Measurements from ENCODE around the gene SIAH1.
A peak's percentile ranks its signal among the peaks of the same experiment; 100 is the strongest.
"Not testable (repeated sequence)": the region's sequence is repeated elsewhere in the genome, so short reads cannot be mapped to it uniquely, and the experiment has no call there.

Gene SIAH1

DNA sequence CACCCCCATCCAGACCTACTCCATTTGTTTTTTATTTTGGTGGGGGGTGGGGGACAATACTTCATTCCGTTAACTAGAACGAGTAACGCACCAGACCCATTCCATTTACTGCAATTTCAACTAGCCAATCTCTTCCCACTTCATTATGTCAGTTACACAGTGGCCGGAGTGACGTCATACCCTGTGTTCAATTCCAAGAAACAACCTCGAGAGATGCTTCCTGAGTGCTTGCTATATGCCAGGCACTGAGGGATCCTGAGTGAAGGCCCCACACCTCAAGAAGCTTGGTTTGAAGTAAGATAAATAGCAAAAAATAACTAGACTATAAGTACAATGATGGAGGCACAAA, 9.1 kb upstream of the SIAH1 start:
- intact Hi-C loops (cut with DNase I): no loop called here
- peak in 1 of 10 donors; percentile 15 for DNase-seq

DNA sequence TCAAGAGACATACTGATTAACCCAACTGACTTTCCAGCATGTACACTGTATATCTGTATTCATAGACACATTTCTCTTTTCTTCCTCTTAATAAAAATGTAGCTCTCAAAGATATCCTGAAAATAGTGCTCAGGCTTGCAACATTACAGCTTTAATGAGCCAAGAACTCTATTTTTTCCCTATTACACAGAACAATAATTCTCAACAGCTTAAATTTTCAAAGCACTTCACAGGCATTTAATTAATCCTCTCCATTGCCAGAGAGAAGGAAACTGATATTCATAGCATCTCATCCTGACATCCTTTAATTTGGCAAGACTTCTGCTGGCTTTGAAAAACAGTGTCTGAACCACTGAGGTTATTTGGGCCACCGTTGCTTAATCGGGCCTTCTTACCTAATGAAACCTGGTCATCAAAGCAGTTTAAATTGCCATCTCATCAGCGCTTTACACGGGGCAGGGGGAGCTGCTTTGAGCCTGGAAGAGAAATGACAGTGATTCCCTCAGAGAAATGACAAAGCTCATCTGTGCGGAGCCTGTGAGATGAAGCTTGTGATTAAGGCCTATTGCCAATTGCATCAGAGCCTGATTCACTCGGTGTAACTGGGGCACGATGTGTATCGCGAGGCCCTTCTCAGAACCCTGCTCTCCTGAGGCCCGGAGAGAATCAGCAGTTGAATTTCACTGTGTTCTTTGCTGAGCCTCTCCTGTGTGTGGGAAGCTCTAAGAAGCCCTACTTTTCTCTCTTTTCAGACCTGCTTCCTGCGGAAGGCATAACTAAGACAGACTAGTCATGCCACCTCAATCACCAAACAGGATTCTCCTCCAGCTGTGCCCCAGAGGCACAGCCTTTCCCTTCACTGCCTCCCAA, 8.5 kb upstream of the SIAH1 start:
- DNase-seq: peak; percentile 27 to 93 (median 66)
- intact Hi-C loops (cut with DNase I): no loop called here

DNA sequence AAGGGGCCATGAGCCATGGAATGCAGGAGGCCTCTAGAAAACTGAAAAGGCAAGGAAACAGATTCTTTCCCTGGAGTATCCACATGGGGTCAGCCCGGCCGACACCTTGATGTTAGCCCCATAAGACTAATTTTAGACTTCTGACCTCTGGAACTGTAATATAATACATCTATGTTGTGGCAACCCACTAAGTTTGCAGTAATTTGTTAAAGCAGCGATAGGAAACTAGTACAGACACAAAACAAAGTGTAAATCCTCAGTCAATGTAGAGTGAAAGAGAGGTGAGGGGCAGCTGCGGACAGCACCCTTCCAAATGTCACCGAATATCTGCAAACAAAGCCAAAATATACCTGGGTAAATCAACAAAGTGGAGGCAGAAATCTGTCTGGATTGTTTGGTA, 7.2 kb upstream of the SIAH1 start:
- no peak for DNase-seq
- intact Hi-C loops (cut with DNase I): no loop called here

DNA sequence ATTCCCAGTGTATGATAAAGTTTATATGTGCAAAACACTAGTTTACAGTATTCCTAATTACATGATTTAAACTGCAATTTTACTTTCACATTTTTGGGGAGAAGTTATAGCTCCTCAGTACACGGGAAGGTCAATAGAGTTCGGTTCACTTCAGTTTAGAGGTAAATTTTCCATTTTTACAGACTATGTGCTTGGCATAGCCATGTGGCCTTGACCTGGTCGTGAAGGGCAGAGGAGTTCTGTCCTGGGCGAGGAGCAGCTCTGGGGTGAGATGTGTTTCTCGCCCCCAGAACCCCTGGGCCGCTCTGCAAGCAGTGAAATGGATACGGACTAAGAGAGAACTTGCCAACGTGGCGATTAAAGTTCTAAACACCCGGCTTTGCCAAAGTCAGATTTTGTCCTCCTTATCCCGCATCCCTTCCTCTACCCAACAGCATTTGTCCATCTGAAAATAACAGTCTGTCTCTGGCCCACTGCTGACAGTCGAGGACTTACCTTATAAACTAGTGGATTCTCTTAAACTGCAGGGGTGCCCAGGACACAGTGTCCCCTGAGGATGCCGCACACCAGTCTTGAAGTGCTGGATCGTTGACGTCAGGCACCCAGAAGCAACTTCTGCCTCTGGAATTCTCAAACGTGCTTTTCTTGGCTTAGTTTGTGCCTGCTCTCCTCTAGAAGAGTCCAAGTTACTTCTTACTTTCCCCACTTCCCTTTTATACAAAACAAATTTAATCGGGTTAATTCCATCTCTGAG, 1.5 kb upstream of the SIAH1 start:
- intact Hi-C loops (cut with DNase I): no loop called here
- no peak for DNase-seq

DNA sequence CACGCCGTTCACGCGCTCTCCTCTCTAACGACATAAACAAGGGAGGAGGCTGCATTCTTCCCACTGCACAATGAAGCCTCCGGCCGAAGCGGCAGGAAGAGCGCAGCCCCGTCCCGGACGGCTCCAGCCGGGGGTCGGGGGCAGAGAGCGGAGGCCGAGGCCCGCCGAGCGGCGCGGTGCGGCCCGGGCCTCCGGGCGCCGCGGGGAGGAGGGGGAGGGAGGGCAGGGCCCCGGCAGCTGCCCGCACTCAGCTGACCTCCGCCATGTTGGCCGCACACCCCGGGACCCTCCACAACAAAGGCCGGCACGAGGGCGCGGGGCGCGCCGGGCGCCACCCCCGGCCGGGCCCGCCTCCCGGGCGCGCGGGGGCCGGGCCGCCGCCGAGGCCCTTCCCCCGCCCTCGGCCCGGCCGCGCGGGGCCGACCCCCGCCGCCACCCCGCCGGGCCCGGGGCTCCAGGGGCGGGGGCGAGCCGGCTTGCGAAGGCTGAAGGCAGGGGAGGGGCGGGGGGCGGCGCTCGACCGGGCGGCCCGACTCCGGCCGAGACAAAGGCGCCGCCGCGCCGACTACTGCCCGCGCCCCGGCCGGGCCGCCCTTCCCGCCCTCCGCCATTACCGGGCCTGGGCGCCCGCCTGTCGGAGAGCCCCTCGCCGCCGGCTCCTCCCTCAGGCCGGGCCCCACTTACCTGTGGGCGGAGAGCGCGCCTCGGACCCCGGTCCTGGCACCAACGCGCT, 527 bp downstream of the SIAH1 start:
- intact Hi-C loops (cut with DNase I): no loop called here
- DNase-seq: peak in 9 of 10 donors; percentile 45 to 90 (median 56)

DNA sequence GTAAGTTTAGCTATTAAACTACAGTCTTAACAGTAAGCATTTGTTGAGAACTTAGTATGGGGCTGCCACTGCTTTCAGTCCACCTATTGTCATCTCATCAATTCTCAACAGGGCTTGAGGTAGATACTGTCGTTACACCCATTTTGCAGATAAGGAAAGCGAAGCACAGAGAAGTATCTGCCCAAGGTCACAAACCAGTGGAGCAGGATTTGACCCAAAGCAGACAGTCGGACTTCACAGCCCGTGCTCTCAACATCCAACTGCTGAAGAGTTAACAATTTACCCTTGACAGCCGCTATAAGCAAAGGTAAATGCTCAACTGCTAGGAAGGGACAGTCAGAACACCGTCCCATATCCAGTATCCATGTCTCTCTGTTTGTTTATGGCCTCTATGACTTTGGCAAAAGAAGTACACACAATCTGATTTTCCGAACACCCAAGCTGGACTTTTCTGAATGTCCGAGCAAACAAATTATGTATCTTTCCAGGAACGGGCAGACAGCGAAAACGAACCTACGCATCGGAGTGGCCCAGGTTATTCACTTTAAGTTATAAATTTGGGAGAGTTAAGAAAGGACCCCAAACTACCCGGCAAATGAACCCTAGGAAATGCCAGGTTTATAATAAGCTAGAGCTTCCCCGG, 1.2 kb downstream of the SIAH1 start:
- no peak for DNase-seq
- intact Hi-C loops (cut with DNase I): no loop called here

DNA sequence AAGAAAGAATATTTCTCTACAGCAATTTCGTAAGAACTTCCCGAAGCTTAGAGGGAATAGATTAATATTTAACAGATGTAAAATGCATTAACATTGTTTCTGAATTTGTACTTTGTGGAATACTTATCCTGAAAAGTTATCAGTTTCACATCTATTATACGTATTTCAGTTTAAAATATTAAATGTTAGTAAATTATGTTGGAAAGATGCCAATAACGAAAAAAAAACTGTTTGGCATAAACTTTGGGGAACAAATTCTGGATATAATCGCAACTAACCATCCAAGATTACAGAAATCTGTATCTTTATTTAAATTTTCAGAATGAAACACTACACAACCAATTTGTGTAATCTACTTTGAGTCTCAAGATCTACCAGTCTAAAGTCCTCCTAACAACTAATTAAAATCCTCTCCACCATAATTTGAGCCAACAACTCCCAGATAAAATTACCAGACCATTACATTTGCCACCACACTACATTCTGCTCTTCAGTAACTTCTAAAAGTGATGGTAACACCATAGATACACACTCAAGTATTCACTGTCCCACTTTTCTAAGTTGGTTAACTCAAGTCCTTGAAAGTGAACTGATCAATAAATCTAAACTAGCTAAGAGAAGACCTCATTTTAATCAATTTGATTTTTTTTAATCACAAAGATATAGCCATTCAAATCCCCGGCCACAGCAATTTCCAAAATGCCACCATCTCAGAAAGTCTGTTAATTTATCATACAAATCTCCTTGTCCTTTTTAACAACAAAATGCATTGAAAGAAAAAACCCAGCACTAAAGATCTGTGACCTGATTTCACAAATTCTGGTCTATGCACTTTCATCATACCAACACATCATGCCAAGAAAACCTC, 2.0 kb downstream of the SIAH1 start:
- intact Hi-C loops (cut with DNase I): no loop called here
- no peak for DNase-seq

DNA sequence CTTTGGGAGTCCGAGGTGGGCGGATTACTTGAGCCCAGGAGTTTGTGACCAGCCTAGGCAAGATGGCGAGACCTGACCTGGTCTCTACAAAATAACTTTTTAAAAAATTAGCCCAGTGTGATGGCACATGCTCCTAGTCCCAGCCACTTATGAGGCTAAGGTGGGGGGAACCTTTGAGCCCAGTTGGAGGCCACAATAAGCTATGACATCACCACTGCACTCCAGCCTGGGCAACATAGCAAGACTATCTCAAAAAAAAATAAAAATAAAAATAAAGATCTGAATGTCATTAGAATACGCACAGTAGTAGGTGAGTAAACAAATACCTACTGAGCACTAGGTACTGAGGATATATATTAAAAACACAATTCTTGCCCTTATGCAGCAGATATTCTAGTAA, 3.1 kb downstream of the SIAH1 start:
- intact Hi-C loops (cut with DNase I): no loop called here
- no peak for DNase-seq

DNA sequence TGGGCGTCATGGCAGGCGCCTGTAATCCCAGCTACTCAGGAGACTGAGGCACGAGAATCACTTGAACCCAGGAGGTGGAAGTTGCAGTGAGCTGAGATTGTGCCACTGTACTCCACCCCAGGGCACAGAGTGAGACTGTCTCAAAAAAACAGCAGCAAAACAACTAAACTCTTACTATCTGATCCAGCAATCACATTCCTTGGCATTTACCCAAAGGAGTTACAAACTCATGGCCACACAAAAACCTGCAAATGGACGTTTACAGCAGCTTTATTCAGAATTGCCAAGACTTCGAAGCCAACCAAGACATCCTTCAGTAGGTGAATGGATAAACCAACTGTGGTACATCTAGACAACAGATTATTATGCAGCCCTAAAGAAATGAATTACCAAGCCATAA, 4.0 kb downstream of the SIAH1 start:
- intact Hi-C loops (cut with DNase I): no loop called here

DNA sequence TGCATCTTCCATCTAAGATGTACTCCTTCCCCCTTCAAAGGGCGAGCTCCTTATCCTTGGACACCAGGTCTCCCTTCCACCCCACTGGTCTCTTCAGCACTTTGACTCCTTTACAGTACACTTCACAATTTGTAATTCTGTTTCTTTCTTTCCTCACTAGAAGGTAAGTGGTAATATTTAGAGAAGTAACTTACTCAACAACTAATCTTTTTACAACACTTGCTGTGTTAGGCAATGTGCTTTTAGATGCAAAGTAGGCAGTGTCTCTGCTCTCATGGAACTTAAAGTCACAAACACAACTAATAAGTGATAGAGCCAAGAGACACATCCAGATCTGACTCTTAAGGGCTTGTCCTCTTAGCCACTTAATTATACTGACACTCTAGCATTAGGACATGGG, 6.4 kb downstream of the SIAH1 start:
- DNase-seq: no peak
- intact Hi-C loops (cut with DNase I): no loop called here

More for the DNA sequence above, 4.0 kb downstream of the SIAH1 start:
- DNase-seq: no peak

DNA sequence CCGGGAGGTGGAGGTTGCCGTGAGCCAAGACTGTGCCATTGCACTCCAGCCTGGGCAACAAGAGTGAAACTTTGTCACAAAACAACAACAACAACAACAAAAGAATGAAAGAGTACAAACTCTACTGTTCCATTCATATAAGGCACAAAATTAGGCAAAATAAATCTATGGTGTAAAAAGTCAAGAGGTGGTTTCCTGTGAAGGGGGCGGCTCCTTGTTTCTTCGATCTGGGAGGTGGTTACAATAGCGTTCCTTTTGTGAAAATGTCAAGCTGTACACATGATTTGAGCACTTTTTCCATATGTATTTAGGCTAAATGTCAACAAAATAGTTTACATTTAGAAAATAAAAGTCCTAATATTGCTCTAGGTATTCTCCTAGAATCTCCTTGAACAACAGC, 6.9 kb downstream of the SIAH1 start:
- intact Hi-C loops (cut with DNase I): no loop called here
- DNase-seq: no peak

DNA sequence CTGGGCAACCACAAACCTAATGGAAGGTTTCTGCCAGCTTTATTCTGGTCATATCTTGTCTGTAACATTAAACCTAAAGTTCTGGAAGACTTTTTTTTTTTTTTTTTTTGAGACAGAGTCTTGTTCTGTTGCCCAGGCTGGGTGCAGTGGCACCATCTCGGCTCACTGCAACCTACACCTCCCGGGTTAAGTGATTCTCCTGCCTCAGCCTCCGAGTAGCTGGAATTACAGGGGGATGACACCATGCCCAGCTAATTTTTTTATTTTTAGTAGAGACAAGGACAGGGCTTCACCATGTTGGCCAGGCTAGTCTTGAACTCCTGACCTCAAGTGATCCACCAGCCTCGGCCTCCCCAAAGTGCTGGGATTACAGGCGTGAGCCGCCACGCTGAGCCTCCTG, 7.9 kb downstream of the SIAH1 start:
- intact Hi-C loops (cut with DNase I); DNase-seq: not testable (repeated sequence)

DNA sequence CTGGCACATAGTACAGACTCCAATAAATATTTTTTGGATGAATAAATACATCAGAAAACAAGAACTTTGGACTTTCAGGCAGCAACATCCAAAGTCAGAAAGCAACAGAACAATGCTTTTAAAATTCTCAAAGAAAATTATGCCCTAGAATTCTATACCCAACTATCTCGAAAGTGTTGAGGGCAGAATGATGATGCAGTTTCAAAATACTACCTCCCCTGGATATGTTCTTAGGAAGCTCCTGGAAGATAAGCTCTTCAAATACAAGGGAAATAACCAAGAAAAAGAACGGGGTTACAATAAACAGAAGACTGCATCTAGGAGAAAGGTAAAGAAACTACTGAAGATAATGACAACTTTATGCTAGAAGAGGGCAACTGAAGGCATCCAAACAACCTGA, 11.0 kb downstream of the SIAH1 start:
- intact Hi-C loops (cut with DNase I): no loop called here
- DNase-seq: no peak

DNA sequence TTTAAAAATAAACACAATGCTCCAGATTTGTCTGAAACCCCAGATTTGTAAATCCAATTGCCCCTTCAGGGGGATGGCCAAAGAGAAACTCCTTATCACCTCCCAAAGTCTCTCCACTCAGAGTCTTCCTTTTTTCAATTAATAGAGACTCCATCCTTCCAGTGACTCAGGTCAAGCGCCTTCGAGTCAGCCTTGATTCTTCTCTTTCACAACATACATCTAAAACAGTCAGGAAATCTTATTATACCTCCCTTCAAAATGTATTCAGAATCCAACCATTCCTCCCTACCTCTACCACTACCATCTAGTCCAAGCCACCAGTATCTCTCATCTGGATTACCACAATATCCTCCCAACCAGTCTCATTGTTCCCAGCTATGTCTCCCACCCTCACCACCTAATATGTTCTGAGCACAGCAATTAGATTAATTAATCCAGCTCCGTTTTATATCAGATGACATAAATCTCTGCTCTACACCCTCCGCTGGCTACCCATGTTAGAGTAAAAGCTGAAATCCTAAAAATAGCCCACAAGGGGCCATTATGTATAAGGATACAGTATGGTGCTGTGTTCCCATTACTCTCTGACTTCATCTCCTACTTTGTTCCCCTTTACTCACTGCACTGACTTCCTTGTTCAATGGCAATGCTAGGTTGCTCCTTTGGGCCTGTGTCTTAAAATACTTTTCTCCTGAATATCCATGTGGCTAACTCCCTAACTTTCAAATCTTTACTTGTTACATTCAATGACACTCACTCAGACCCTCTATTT, 11.8 kb downstream of the SIAH1 start:
- no peak for DNase-seq
- intact Hi-C loops (cut with DNase I): no loop called here

DNA sequence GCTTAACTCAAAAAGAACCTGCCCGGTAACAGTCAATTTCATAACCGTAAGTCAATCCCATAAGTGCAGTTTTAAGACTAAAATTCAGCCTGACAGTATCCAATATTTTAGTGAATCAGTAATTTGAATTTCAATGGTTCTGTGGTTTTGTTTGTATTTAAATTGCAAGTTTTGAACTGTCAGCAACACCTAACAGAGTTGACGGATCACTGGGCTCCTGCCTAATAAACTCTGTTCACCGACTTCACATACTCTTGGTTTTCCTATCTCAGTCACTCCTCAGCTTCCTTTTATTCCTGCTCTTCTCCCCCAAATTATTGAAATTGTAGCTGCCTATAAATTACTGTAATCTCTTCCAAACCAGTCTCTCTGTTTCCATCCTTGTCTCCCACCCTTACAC, 12.5 kb downstream of the SIAH1 start:
- DNase-seq: no peak
- intact Hi-C loops (cut with DNase I): no loop called here

DNA sequence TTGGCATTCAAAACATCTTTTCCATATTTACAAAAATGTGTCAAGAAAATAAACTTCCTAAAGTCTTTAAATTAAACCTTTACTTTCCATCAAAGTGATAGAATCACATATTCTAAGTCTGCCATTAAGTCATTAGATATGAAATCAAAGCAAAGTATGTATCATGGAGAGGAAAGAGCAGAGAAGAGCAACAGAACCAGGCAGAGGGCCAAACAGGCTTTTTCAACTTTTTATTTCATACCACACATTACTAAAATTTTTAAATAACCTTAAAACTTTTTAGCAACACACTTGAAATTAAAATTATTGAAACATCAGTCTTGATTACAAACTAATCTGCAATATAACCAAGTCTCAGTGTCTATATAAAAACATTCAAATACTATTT, 13.8 kb downstream of the SIAH1 start:
- DNase-seq: no peak
- intact Hi-C loops (cut with DNase I): no loop called here

DNA sequence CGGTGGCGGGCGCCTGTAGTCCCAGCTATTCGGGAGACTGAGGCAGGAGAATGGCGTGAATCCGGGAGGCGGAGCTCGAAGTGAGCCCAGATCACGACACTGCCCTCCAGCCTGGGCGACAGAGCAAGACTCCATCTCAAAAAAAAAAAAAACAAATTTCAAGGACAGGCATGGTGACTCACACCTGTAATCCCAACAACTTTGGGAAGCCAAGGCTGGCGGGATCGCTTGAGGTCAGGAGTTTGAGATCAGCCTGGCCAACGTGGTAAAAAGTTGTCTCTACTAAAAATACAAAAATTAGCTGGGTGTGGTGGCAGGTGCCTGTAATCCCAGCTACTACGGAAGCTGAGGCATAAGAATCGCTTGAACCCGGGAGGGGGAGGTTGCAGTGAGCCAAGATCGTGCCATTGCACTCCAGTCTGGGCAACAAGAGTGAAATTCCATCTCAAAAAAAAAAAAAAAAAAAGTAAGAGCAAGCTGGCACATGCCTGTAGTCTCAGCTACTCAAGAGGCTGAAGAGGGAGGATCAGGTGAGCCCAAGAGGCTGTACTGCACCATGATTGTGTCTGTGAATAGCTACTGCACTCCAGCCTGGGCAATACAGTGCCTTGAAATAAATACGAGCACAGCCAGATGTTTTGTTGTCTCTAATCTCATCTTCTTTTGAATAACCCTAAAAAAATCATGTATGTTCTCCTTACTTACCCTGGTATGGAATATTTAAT, 14.4 kb downstream of the SIAH1 start:
- DNase-seq; intact Hi-C loops (cut with DNase I): not testable (repeated sequence)

DNA sequence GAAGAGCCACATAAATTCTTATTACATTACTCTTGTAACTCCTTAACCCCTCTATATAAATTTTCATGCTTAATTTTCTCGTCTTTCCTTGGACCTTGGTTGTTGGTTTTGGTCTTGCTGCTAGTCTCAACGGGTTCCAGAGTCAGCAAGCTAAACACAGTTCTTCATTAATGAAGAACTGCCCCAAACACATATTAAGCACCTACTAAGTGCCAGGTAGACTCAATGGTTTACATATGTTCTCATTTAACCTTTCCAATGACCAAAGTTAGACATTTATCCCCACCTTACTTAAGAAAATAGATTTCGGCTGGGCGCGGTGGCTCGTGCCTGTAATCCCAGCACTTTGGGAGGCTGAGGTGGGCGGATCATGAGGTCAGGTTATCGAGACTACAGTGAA, 15.0 kb downstream of the SIAH1 start:
- DNase-seq: no peak
- intact Hi-C loops (cut with DNase I): no loop called here
